HCT116 (cell line): ENCODE results near the gene RET.

Experiments
- SP1 ChIP-seq: IDR thresholded peaks from 2 replicates; pipeline ENCODE4 v1.6.1; 2012; ENCODE audit warnings: low read depth
- YY1 ChIP-seq: IDR thresholded peaks from 2 replicates; pipeline ENCODE4 v1.6.1; 2011; ENCODE audit warnings: low read length, low read depth, moderate library complexity, mild to moderate bottlenecking; ENCODE audit not compliant: insufficient replicate concordance; ENCODE audit errors: extremely low read depth
- ZNF274 ChIP-seq: fragments of 200-500 bp; sonication (Bioruptor generic); IDR thresholded peaks from 2 replicates; pipeline ENCODE4 v1.6.1; 2014; ENCODE audit warnings: mild to moderate bottlenecking, low read depth, low read length, inconsistent platforms
- TF ChIP-seq, protein P1 (sequence below), 3 experiments: fragments of 200-600 bp in 1 of 3; sonication (generic) in 1 of 3; IDR thresholded peaks in 2 of 3; conservative IDR thresholded peaks in 1 of 3; 2 replicates each; pipeline ENCODE4 v1.5.1; 2012 to 2017; ENCODE audit warnings: low read depth in 2 of 3, low read length in 2 of 3, antibody characterized with exemption in 1 of 3, borderline replicate concordance in 1 of 3, control low read depth in 1 of 3, mild to moderate bottlenecking in 1 of 3, mixed read lengths in 1 of 3, mixed run types in 1 of 3, moderate library complexity in 1 of 3; ENCODE audit not compliant: insufficient read depth in 1 of 3
- TF ChIP-seq, protein P2 (sequence below): IDR thresholded peaks from 2 replicates; pipeline ENCODE4 v1.6.1; 2011; ENCODE audit warnings: mild to moderate bottlenecking, low read length, moderate library complexity; ENCODE audit not compliant: insufficient replicate concordance; ENCODE audit errors: extremely low read depth

DNA sequence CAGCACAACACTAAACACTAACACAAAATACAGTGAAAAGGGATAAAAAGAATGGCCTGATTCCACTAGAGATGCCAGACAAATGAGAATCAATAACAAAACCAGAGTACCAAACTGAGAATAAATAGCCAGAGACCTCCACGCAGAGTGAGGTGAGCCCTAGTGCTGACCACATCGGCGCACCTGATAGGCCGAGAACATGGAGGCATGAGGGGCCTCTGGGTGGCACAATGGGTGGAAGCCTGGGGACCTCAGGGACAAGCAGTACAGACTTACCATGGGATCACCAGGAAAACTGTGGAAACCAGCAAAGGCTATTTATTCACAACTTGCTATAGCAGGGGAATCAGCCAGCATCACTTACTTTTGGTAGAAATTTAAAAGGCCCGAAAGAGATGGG, 59.6 kb downstream of the RET start:
- TF ChIP-seq ZNF274 (no peak), SP1 (no peak), YY1 (no peak)
- TF ChIP-seq, protein P1, sequence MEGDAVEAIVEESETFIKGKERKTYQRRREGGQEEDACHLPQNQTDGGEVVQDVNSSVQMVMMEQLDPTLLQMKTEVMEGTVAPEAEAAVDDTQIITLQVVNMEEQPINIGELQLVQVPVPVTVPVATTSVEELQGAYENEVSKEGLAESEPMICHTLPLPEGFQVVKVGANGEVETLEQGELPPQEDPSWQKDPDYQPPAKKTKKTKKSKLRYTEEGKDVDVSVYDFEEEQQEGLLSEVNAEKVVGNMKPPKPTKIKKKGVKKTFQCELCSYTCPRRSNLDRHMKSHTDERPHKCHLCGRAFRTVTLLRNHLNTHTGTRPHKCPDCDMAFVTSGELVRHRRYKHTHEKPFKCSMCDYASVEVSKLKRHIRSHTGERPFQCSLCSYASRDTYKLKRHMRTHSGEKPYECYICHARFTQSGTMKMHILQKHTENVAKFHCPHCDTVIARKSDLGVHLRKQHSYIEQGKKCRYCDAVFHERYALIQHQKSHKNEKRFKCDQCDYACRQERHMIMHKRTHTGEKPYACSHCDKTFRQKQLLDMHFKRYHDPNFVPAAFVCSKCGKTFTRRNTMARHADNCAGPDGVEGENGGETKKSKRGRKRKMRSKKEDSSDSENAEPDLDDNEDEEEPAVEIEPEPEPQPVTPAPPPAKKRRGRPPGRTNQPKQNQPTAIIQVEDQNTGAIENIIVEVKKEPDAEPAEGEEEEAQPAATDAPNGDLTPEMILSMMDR (IDR thresholded peaks at IDR 0.05 in 2 of 3, conservative IDR thresholded peaks at IDR 0.05 in 1 of 3; ENCODE audit: borderline replicate concordance in 1 of 3, insufficient read depth in 1 of 3, low read depth in 2 of 3, low read length in 2 of 3), result no peak
- TF ChIP-seq, protein P2, sequence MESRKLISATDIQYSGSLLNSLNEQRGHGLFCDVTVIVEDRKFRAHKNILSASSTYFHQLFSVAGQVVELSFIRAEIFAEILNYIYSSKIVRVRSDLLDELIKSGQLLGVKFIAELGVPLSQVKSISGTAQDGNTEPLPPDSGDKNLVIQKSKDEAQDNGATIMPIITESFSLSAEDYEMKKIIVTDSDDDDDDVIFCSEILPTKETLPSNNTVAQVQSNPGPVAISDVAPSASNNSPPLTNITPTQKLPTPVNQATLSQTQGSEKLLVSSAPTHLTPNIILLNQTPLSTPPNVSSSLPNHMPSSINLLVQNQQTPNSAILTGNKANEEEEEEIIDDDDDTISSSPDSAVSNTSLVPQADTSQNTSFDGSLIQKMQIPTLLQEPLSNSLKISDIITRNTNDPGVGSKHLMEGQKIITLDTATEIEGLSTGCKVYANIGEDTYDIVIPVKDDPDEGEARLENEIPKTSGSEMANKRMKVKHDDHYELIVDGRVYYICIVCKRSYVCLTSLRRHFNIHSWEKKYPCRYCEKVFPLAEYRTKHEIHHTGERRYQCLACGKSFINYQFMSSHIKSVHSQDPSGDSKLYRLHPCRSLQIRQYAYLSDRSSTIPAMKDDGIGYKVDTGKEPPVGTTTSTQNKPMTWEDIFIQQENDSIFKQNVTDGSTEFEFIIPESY, result no peak
